Esophagus squamous epithelium (tissue), 4 donors: ENCODE measurements around the gene SCML1.

Experiments used
- CTCF ChIP-seq, 6 experiments: fragments of 450-650 bp in 4 of 6; fragments of 200-600 bp in 2 of 6; sonication (generic) in 2 of 6; IDR thresholded peaks; one replicate each; pipeline ENCODE4 v1.5.1; 2016 to 2019; ENCODE audit warnings: antibody characterized with exemption in 6 of 6, mild to moderate bottlenecking in 4 of 6, moderate library complexity in 4 of 6
- POLR2A ChIP-seq, 4 donors: fragments of 450-650 bp; IDR thresholded peaks; one replicate each; pipeline ENCODE4 v1.6.1; 2017; ENCODE audit warnings: antibody characterized with exemption in 4 of 4, mild to moderate bottlenecking in 4 of 4, moderate library complexity in 3 of 4

GRCh38 chrX:17732138-17732783 is 5.0 kb upstream of the SCML1 start:
- TF ChIP-seq CTCF (IDR thresholded peaks at IDR 0.05) (no peak), POLR2A (IDR thresholded peaks at IDR 0.05) (no peak)
